Activated T-cell treated with anti-CD3 and anti-CD28 coated beads for 1 hour (primary cell): ENCODE data around the gene TBX6.

ENCODE experiments used
- DNase-seq: peaks from one replicate; pipeline ENCODE4 v3.0.0-alpha.2; 2020; ENCODE audit warnings: low read depth

Gene TBX6

GRCh38 chr16:30113711-30114333 is 22.1 kb upstream of the TBX6 start:
- no peak for DNase-seq

GRCh38 chr16:30113031-30113710 is 21.4 kb upstream of the TBX6 start, which contains the start of gene GDPD3:
TSS of gene GDPD3 (minus strand) at chr16:30113537. CDS start at chr16:30113478, 59 bp downstream.
- no peak for DNase-seq

DNA sequence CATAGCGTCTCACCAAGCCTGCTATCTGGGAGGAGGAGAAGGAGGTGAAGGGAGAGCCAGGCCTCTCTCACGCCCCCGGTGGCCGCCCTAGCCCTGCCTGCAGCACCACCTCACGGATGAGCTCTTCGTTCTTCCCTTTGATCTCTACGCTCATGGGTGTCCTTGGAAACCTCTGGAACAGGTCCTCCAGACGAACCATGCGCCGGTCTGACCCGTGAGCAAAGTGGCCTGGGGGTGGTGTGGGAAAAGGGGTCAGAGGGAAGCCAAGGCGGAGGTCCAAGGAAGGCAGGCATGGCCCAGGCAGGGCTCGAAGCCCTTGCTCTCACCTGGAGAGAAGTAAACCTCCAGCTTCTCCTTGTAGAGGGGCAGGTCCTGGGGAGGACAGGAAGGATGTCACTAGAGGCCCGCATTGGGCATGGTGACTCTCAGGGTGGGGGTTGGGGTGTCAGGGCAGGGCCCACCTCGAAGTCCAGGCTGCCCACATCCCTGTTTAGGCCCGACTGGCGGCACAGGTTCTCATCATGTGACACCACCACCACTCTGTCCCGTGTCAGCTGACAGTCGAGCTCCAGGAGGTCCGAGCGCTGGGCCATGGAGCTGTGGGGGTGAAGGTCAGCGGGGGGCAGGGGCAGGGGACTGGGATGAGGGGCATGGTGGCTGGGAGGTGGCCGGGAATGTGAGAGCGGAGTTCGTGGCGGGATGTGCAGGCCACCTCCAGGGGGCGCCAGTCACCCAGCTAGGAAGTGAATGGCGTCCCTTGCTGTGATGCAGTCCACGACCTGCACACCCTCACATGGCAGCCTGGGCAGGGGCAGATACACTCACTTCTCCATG is 20.7 kb upstream of the TBX6 start:
- peak; percentile 39 for DNase-seq

GRCh38 chr16:30110661-30111060 is 18.9 kb upstream of the TBX6 start:
- DNase-seq: no peak

- no peak for DNase-seq
These were observed 16.5 kb upstream of the TBX6 start for GRCh38 chr16:30108059-30108850.

- no peak for DNase-seq
These were observed 12.8 kb upstream of the TBX6 start for GRCh38 chr16:30104492-30104891.

- DNase-seq: no peak
These were observed 12.4 kb upstream of the TBX6 start for GRCh38 chr16:30104090-30104489.

DNA sequence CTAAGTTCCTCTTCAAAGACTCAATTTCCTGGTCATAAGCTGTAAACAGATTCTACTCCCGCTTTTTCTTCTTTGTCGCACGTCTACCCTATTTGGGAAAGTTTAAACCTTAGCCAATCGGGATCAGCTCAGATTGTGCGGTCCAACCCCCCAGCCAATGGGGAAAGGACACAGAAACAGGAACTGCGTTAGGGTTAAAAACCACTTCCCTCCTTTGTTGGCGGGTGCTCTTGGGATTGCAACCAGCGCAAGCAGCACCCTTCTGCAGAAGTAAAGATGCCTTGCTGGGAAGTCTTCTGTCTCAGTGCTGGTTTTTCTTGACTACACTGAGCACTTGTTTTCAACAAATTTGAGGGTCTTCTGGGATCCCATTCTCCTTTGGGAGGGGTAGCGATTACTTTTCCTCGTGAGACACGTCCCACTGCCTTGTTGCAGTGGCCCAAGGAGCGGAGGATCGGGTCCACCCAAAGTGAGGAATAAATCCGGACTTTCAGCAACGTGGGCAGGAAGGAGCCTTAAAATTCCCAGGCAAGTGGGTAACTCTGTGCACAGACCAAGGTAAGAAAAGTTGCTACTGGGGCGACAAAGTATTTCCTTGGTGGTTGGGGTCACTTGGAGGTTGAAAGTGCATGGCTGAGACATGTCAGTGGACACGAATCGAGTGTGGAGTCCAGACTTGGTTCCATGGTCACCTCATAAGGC is 5.3 kb upstream of the TBX6 start:
- DNase-seq: no peak

DNA sequence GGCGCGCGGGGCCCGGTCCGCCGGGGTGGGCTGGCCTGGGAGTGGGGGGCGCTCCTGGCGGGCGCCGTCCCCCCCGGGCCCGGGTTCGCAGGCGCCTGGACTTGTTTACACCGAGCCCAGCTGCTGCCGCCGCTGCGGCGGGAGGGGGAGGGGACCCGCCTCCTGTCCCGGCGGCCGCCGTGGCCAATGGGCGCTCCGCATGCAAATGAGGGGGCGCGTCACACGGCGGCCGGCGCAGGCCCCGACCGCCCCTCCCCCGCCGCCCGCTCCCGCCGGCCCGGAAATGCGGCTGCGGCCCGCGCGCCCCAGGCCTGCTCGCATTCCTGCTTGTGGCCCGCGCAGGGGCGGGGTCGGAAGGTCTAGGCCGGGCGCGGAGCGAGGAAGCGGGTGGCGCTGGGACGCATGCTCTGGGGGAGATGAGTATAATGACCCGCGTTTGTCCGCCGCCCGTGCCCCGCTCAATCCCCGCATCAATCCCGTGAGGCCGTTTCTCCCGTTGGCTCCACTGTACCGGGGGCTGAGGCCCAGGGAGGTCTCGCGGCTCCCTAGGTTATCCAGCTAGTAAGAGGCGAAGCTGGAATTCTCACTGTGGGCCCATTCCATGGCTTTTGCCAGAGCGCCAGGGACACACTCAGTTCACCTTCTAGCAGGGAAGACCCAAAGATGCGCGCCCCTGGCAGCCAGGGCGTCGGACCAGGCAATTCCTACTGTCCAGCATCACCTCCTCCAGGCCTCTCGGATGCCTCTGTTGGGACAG is 4.6 kb upstream of the TBX6 start, which contains the start of gene YPEL3:
TSS of gene YPEL3 (minus strand) at position 109 of the 757 bp plus-strand sequence. CDS start 731 bp downstream, outside the sequence.
- DNase-seq: peak; percentile 79

DNA sequence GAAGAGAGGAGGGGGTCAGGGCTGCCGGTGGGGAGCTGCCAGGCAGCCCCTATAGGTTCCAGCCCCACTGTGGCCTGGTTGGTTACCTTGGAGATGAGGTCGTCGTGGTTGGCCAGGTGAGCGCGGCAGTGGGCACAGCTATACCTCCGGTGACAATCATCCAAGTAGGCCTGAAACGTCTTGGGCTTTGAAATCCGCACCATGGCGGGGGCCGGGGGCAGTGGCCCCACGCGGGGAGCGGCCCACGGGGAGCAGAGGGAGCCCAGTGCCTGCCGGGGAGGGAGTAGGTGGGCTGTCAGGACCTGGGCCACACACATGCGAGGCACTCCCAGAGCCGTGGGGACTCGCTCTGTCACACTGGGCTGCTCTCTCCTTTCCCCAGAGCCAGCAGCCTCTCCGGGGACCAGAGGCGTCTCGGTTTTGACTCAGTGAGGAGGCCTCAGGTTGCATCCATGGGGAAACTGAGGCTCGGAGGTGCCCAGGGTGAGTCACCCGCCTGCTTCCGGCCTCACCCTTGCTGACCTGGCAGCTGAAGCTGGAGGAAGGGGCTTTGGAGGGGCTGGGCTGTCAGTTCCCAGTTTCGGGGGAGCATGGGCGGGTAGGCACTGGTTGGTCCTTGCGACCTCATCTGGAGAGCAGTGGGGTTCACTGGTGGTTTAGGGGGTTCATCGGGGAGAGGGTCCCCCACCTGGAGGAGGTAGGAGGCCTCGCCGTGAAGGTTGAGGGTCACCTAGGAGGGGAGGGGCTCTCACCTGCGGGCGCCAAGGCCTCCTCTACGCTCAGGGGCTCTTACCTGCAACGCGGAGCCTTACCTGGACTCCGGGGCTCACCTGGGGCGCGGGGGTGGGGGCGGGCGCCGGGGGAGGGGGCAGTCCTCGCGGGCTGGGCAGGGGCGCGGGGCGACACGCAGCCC is 3.7 kb upstream of the TBX6 start:
- no peak for DNase-seq

DNA sequence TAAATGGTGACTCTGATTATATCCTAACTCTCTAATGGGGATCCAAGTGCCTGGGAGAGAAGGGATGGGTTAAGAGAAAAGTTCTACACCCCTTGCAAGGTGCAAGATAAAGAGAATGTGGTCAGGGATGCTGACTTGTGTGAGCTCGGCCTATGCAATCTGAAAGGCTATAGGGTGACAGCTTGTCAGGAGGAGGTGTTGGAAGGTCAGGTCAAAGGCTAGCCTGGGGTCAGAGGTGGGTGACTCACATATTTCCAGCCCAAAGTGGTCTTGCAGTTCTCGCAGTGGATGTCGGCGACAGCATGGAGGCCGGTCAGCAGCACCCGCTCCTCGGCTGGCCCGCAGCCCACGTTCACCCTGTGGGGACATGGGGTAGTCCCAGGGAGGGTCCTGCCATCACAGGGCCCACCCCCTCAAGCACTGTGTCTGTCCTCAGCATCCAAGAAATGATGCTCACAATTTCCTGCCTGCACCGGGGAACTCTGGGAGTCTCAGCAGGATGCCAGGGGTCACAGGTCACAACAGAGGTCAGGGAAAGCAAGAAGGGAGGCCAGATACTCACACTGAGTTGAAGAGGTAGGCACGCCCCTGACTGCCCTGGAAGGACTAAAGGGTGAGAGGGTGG is 2.9 kb upstream of the TBX6 start:
- DNase-seq: no peak

GRCh38 chr16:30092373-30093010 is 768 bp upstream of the TBX6 start:
- no peak for DNase-seq

- no peak for DNase-seq
These were observed 953 bp downstream of the TBX6 start for GRCh38 chr16:30090610-30091331.

DNA sequence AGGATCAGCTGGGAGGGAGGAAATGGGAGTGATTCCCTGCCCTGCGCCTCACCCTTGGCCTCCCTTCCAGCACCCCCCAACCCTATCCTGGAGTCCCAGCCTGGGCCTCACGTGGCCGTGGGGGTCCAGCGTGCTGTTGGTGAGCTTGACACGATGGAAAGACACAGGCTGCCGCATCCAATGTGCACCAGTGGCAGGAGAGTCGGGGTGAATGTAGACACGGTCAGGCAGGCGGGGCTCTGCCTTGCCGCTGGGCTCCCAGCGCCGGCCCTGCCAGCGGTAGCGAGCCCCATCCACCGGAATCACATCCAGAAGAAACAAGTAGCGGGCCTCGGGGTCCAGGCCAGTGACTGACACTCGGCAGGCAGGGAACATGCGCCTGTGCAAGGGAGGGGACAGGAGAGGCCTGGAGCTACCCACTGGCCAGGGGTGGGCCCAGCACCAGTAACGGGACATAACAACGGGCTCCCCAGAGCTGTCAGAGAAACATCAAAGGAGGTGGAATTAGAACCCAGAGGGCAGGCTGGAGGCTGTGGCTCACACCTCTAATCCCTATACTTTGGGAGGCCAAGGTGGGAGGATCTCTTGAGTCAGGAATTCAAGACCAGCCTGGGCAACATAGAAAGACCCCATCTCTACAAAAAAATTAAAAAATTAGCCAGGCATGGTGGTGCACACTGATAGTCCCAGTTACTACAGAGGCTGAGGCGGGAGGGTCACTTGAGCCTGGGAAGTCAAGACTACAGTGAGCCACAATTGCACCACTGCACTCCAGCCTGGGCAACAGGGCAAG is 2.7 kb downstream of the TBX6 start:
- no peak for DNase-seq

- no peak for DNase-seq
These were observed 3.4 kb downstream of the TBX6 start for GRCh38 chr16:30088237-30088831.

- DNase-seq: no peak
These were observed 4.4 kb downstream of the TBX6 start for GRCh38 chr16:30087181-30087898.
